T-helper 1 cell treated with Interleukin-12 subunit alpha and Interleukin-12 subunit beta and Interleukin-4 antibody, amounts not matched to agents 30 μg/mL and 1 μg/mL, for 36 hours (primary cell): Measurements from ENCODE around the gene GRIP2.

Experiments used
- H3K27ac Mint-ChIP-seq: one replicate; pipeline ENCODE4 v1.8.0; 2021; ENCODE audit warnings: mild to moderate bottlenecking, mixed read lengths
- H3K27me3 Mint-ChIP-seq: one replicate; pipeline ENCODE4 v1.8.0; 2021; ENCODE audit warnings: low read depth, mixed read lengths
- H3K36me3 Mint-ChIP-seq: one replicate; pipeline ENCODE4 v1.8.0; 2021; ENCODE audit warnings: low read depth, mixed read lengths
- H3K4me1 Mint-ChIP-seq: one replicate; pipeline ENCODE4 v1.8.0; 2021; ENCODE audit warnings: low read depth, mixed read lengths
- H3K4me3 Mint-ChIP-seq: one replicate; pipeline ENCODE4 v1.8.0; 2021; ENCODE audit warnings: mild to moderate bottlenecking, moderate library complexity, mixed read lengths
- H3K9me3 Mint-ChIP-seq: one replicate; pipeline ENCODE4 v1.8.0; 2021; ENCODE audit warnings: mixed read lengths

Gene GRIP2

DNA sequence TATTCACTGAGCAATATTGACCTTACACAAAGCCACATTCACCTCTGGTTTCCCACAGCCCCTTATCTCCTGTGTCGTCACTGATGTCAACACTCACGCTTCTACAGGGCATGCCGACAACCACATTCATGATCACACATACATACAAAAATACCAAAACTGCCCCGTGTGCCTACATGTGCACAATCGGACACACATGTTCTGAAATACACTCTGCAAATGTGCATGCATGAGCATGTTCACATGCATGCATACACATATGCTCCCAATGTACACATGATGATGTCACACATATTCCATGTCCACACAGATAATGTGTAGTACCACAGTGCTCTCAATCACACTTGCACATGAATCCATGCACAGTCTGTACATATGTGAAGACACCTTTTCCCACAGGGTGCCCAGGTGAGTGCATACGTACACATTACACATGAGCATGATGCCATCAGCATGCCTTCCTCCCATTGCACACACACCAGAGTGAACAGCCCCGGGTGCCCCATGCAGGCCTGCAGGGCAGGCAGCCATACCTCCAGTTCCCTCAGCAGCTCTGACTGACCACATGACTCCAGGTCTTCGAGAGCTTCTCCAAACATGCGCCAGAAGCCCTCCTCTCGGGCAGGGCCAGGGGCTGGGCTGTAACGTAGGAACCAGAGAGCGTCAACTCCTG is 37.0 kb downstream of the GRIP2 start:
- Mint-ChIP-seq H3K4me3 (no peak overlapping the region), H3K4me1 (no peaks in the 10 kb centered on the region), H3K27me3 (peaks cover 6% of the 10 kb centered on the region), H3K36me3 (no peaks in the 10 kb centered on the region), H3K9me3 (peaks cover 25% of the 10 kb centered on the region), H3K27ac (no peak overlapping the region)

- Mint-ChIP-seq H3K4me3 (no peak overlapping the region), H3K9me3 (peaks cover 25% of the 10 kb centered on the region), H3K36me3 (no peaks in the 10 kb centered on the region), H3K27ac (no peak overlapping the region), H3K4me1 (no peaks in the 10 kb centered on the region), H3K27me3 (peaks cover 6% of the 10 kb centered on the region)
Measured at GRCh38 chr3:14502472-14502871, 37.7 kb downstream of the GRIP2 start.

GRCh38 chr3:14497321-14497720 is 42.8 kb downstream of the GRIP2 start:
- no peaks in the 10 kb centered on the region for H3K36me3 Mint-ChIP-seq
- no peak overlapping the region for H3K27ac Mint-ChIP-seq
- H3K9me3 Mint-ChIP-seq = peaks cover 14% of the 10 kb centered on the region
- H3K27me3 Mint-ChIP-seq = peaks cover 6% of the 10 kb centered on the region
- no peak overlapping the region for H3K4me3 Mint-ChIP-seq
- no peaks in the 10 kb centered on the region for H3K4me1 Mint-ChIP-seq

- H3K27ac Mint-ChIP-seq = no peak overlapping the region
- peaks cover 6% of the 10 kb centered on the region for H3K9me3 Mint-ChIP-seq
- no peaks in the 10 kb centered on the region for H3K4me1 Mint-ChIP-seq
- no peaks in the 10 kb centered on the region for H3K36me3 Mint-ChIP-seq
- peaks cover 6% of the 10 kb centered on the region for H3K27me3 Mint-ChIP-seq
- no peak overlapping the region for H3K4me3 Mint-ChIP-seq
Measured at GRCh38 chr3:14496351-14496750, 43.8 kb downstream of the GRIP2 start.

DNA sequence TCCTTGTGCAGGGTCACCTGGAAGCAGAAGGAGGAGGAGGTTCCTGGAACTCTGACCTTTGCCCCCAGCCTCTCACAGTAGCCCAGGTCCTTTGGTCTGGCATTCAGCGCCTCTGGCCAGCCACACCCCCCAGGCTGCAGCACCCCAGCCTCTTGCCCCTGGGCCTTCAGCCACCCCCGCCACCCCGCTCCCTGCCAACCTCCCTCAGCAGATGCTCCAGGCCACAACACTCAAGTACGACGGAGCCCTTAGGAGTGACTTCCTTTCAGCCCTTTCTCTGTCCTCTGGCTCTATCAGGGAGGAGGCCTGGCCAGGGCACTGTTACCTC is 45.2 kb downstream of the GRIP2 start:
- H3K27me3 Mint-ChIP-seq = peaks cover 2% of the 10 kb centered on the region
- H3K9me3 Mint-ChIP-seq = no peaks in the 10 kb centered on the region
- no peak overlapping the region for H3K27ac Mint-ChIP-seq
- no peak overlapping the region for H3K4me3 Mint-ChIP-seq
- H3K4me1 Mint-ChIP-seq = no peaks in the 10 kb centered on the region
- H3K36me3 Mint-ChIP-seq = no peaks in the 10 kb centered on the region

DNA sequence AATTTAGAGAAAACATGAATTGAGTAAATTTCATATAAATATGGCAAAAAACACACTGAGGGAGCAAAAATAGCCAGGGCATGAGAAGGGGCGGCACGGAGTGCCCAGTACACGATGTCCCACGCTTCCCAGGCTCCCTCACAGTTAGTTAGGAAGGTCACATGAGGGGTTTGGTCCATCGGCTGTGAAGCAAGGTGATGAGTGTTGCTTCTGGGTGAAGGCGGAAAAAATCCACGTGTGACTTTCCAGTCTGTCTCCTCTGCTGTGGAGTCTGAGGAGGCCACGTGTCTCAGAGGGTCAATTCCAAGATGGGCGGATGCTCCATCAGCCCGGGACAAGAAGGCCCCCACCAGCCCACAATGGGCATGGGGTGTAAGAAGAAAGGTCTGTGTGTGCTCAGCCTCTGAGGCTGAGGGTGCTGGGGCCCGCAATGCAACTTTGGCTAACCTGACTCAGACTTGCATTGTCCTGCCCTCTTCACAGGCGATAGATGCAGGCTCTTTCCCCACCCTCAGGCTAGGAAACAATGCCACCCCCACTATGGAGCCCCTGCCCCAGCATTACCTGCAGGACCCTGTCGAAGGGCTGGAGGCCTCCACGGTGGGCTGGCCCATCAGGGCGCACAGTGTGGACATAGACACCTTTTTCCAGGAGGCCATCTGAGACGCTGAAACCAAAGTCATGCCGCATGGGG is 45.7 kb downstream of the GRIP2 start:
- H3K27ac Mint-ChIP-seq = no peak overlapping the region
- H3K27me3 Mint-ChIP-seq = no peaks in the 10 kb centered on the region
- H3K36me3 Mint-ChIP-seq = no peaks in the 10 kb centered on the region
- no peaks in the 10 kb centered on the region for H3K9me3 Mint-ChIP-seq
- H3K4me3 Mint-ChIP-seq = no peak overlapping the region
- H3K4me1 Mint-ChIP-seq = no peaks in the 10 kb centered on the region

DNA sequence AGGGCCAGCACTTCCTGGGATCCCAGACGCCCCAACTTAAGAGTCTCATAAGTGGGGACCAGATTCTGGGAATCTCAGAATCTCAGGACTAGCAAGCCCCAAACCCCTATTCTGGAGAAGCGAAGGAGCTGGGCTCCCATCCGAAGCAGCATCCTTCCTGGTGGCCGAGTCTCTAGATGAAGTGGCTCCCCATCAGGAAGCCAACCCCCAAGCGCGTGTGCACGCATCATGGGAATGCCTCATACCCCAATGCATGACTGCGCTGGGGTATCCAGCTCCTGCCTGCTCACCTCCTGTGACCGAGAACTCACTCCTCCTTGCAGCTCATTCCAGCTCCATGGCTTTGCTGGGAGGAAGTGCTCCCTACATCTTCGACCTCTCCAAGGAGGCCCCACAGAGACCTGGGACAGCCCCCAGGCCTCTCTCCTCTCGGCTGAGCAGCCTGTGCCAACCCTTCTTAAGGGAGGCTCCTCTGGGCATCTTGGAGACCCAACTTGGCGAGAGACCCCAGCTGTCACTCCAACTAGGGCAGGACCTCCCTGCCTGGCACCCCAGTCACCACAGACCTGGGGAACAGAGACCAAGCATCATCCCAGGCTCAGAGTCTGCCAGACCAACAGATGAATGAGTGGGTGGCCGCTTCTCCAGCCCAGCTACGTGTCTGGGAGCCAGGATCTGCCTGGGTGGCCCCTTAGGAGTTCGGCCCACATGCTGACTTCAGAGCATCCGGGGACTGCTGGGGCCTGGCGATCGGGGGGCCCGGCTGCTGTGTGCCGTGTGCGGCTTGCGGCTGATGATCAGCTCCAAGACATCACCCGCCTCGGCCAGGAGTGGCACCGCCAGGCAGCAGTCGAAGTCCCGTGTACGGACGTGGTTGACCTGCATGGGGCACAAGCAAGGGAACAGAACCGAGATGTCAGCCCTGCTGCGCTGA is 46.9 kb downstream of the GRIP2 start:
- Mint-ChIP-seq H3K27me3 (no peaks in the 10 kb centered on the region), H3K9me3 (no peaks in the 10 kb centered on the region), H3K36me3 (no peaks in the 10 kb centered on the region), H3K27ac (no peak overlapping the region), H3K4me1 (no peaks in the 10 kb centered on the region), H3K4me3 (no peak overlapping the region)

- Mint-ChIP-seq H3K27ac (no peak overlapping the region), H3K4me3 (no peak overlapping the region), H3K9me3 (no peaks in the 10 kb centered on the region), H3K27me3 (no peaks in the 10 kb centered on the region), H3K36me3 (peaks cover 2% of the 10 kb centered on the region), H3K4me1 (no peaks in the 10 kb centered on the region)
Measured at GRCh38 chr3:14491396-14492190, 48.5 kb downstream of the GRIP2 start.

GRCh38 chr3:14490831-14491230 is 49.3 kb downstream of the GRIP2 start:
- no peak overlapping the region for H3K4me3 Mint-ChIP-seq
- H3K36me3 Mint-ChIP-seq = peaks cover 2% of the 10 kb centered on the region
- no peak overlapping the region for H3K27ac Mint-ChIP-seq
- no peaks in the 10 kb centered on the region for H3K4me1 Mint-ChIP-seq
- no peaks in the 10 kb centered on the region for H3K27me3 Mint-ChIP-seq
- no peaks in the 10 kb centered on the region for H3K9me3 Mint-ChIP-seq

DNA sequence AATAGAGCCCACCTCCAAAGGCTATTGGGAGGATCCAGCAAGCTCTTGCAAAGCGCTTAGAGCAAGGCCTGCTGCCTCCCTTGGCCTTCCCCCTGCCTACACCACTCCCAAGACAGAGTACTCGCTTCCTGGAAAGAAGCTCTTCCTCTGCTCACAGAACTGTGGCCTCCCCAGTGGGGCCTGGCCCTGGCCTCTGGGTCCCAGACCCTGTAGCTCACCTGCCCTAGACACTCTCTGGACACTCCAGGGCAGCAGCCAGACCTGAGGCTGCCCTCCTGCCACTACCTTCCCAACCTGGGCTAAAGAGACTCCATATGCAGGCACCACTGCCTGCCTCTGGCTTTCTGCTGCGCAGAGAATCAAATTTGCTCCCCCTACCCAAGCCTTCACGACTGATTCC is 49.9 kb downstream of the GRIP2 start:
- peaks cover 5% of the 10 kb centered on the region for H3K36me3 Mint-ChIP-seq
- no peaks in the 10 kb centered on the region for H3K27me3 Mint-ChIP-seq
- H3K27ac Mint-ChIP-seq = no peak overlapping the region
- H3K9me3 Mint-ChIP-seq = no peaks in the 10 kb centered on the region
- no peak overlapping the region for H3K4me3 Mint-ChIP-seq
- H3K4me1 Mint-ChIP-seq = no peaks in the 10 kb centered on the region

DNA sequence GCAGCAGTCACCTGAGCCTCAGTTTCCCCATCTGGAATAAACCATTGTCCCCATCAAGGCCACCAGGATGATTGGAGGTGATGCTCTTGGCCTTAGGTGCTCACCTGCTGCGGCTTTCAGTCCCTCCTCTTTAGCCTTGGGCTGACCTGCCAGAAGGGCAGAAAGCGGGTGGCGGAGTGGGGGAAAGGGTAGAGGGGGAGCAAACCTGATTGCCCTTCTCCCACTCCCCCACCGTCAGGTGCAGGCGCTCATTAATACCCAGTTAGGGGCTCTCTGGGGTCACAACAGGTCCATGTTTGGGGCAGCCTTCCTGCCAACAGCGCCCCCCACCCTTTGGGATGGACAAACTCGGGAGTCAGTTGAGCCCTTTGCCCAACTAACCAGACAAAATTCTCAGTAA is 50.5 kb downstream of the GRIP2 start:
- Mint-ChIP-seq H3K36me3 (peaks cover 8% of the 10 kb centered on the region), H3K9me3 (no peaks in the 10 kb centered on the region), H3K27me3 (no peaks in the 10 kb centered on the region), H3K4me1 (no peaks in the 10 kb centered on the region), H3K4me3 (no peak overlapping the region), H3K27ac (no peak overlapping the region)

GRCh38 chr3:14488286-14489041 is 51.7 kb downstream of the GRIP2 start:
- H3K27ac Mint-ChIP-seq = no peak overlapping the region

GRCh38 chr3:14487821-14488220 is 52.3 kb downstream of the GRIP2 start:
- no peaks in the 10 kb centered on the region for H3K4me1 Mint-ChIP-seq
- no peaks in the 10 kb centered on the region for H3K9me3 Mint-ChIP-seq
- no peaks in the 10 kb centered on the region for H3K27me3 Mint-ChIP-seq
- no peak overlapping the region for H3K27ac Mint-ChIP-seq
- no peak overlapping the region for H3K4me3 Mint-ChIP-seq
- H3K36me3 Mint-ChIP-seq = peaks cover 16% of the 10 kb centered on the region

More at GRCh38 chr3:14488286-14489041, 51.7 kb downstream of the GRIP2 start:
- Mint-ChIP-seq H3K9me3 (no peaks in the 10 kb centered on the region), H3K27me3 (no peaks in the 10 kb centered on the region), H3K4me1 (no peaks in the 10 kb centered on the region), H3K4me3 (no peak overlapping the region), H3K36me3 (peaks cover 13% of the 10 kb centered on the region)

GRCh38 chr3:14487086-14487485 is 53.1 kb downstream of the GRIP2 start:
- Mint-ChIP-seq H3K27ac (no peak overlapping the region), H3K9me3 (no peaks in the 10 kb centered on the region), H3K4me3 (no peak overlapping the region), H3K4me1 (no peaks in the 10 kb centered on the region), H3K27me3 (no peaks in the 10 kb centered on the region), H3K36me3 (peaks cover 16% of the 10 kb centered on the region)
